CD4-positive, alpha-beta T cell (primary cell): Measurements from ENCODE around the gene FILIP1L. TPM values are rescaled to one million over a fixed set of nuclear protein-coding genes. Genes with fewer than 3 reads are reported as not detected.

Experiments used
- ATAC-seq: fragments of 200-7000 bp; cut with Tn5 transposase; one replicate; pipeline ENCODE4 v1.10.0; 2022; ENCODE audit warnings: mild to moderate bottlenecking; ENCODE audit not compliant: poor library complexity
- CTCF ChIA-PET: fragments of 350-600 bp; sonication (Branson Sonifier 250); formaldehyde crosslinking; loops from one replicate; lab custom pipeline; 2021; ENCODE audit warnings: antibody characterized with exemption, inconsistent platforms; lab: Charles Lee
- POLR2A ChIA-PET: fragments of 350-600 bp; sonication (Branson Sonifier 250); formaldehyde crosslinking; loops from one replicate; lab custom pipeline; 2021; ENCODE audit warnings: antibody characterized with exemption, inconsistent platforms; lab: Charles Lee
- DNase-seq, 14 experiments: peaks; one replicate each; pipeline ENCODE4 v3.0.0-alpha.2; 2013 to 2020; ENCODE audit warnings: mixed read lengths in 2 of 14
- H3K27ac ChIP-seq, 2 donors: one replicate each; pipeline versions ENCODE4 v1.5.1 to v1.7.0; 2013; ENCODE audit warnings: low read length in 2 of 2, low read depth in 1 of 2, mild to moderate bottlenecking in 1 of 2
- H3K27me3 ChIP-seq, 2 experiments: 1 replicate in 1 of 2; 2 replicates in 1 of 2; pipeline versions ENCODE4 v1.6.1 to v1.7.0; 2013; ENCODE audit warnings: low read length in 2 of 2, control low read depth in 1 of 2, mild to moderate bottlenecking in 1 of 2, moderate library complexity in 1 of 2; ENCODE audit not compliant: insufficient read depth in 2 of 2, control insufficient read depth in 1 of 2
- H3K36me3 ChIP-seq: one replicate; pipeline ENCODE4 v1.6.1; 2013; ENCODE audit warnings: low read length, control low read depth; ENCODE audit not compliant: insufficient read depth
- H3K4me1 ChIP-seq: one replicate; pipeline ENCODE4 v1.6.1; 2013; ENCODE audit warnings: low read length, control low read depth; ENCODE audit not compliant: insufficient read depth
- H3K4me3 ChIP-seq: one replicate; pipeline ENCODE4 v1.5.1; 2013; ENCODE audit warnings: mild to moderate bottlenecking, low read length, moderate library complexity
- H3K9me3 ChIP-seq, 2 experiments: 1 replicate in 1 of 2; 2 replicates in 1 of 2; pipeline versions ENCODE4 v1.6.1 to v1.7.0; 2013; ENCODE audit warnings: low read length in 2 of 2, mild to moderate bottlenecking in 2 of 2, control low read depth in 1 of 2, moderate library complexity in 1 of 2; ENCODE audit not compliant: control insufficient read depth in 1 of 2, insufficient read depth in 1 of 2
- H3K27ac Mint-ChIP-seq: one replicate; pipeline ENCODE4 v1.8.0; 2020; ENCODE audit warnings: mixed read lengths
- H3K27me3 Mint-ChIP-seq: one replicate; pipeline ENCODE4 v1.8.0; 2021; ENCODE audit warnings: mixed read lengths
- H3K36me3 Mint-ChIP-seq: one replicate; pipeline ENCODE4 v1.8.0; 2021; ENCODE audit warnings: low read depth, mixed read lengths
- H3K4me1 Mint-ChIP-seq: one replicate; pipeline ENCODE4 v1.8.0; 2021; ENCODE audit warnings: low read depth, mixed read lengths
- H3K4me3 Mint-ChIP-seq: one replicate; pipeline ENCODE4 v1.8.0; 2020; ENCODE audit warnings: mild to moderate bottlenecking, mixed read lengths
- H3K9me3 Mint-ChIP-seq: one replicate; pipeline ENCODE4 v1.8.0; 2020; ENCODE audit warnings: mixed read lengths
- intact Hi-C, 2 experiments: fragments of 100-400 bp; cut with DNase I in 1 of 2; cut with micrococcal nuclease in 1 of 2; formaldehyde crosslinking; loops; one replicate each; pipeline versions ENCODE4 v1.15.1 to v1.9.0; 2023 to 2025; cut with DNase I, micrococcal nuclease
- total RNA-seq, 174 experiments: library from RNA in 2 of 174; stranded (reverse) in 2 of 174; gene quantifications; one replicate each; pipeline ENCODE4 v1.2.3 and lab custom pipeline; 2021 to 2026
- TF ChIP-seq, protein P1 (sequence below): fragments of 200-600 bp; IDR thresholded peaks from one replicate; pipeline ENCODE4 v1.8.0; 2022; ENCODE audit warnings: antibody characterized with exemption, mild to moderate bottlenecking

Gene FILIP1L
- total RNA-seq, 2 experiments from 2014 or later, result 0.08 to 0.28 TPM

GRCh38 chr3:100093831-100094230, 20.5 kb downstream of the FILIP1L start:
- Histone ChIP-seq H3K36me3 (no peaks in the 10 kb centered on the region), H3K4me3 (no peak overlapping the region), H3K9me3 (no peaks in the 10 kb centered on the region), H3K27ac (no peak overlapping the region), H3K27me3 (no peaks in the 10 kb centered on the region), H3K4me1 (no peaks in the 10 kb centered on the region)
- TF ChIP-seq, protein P1, sequence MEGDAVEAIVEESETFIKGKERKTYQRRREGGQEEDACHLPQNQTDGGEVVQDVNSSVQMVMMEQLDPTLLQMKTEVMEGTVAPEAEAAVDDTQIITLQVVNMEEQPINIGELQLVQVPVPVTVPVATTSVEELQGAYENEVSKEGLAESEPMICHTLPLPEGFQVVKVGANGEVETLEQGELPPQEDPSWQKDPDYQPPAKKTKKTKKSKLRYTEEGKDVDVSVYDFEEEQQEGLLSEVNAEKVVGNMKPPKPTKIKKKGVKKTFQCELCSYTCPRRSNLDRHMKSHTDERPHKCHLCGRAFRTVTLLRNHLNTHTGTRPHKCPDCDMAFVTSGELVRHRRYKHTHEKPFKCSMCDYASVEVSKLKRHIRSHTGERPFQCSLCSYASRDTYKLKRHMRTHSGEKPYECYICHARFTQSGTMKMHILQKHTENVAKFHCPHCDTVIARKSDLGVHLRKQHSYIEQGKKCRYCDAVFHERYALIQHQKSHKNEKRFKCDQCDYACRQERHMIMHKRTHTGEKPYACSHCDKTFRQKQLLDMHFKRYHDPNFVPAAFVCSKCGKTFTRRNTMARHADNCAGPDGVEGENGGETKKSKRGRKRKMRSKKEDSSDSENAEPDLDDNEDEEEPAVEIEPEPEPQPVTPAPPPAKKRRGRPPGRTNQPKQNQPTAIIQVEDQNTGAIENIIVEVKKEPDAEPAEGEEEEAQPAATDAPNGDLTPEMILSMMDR, result no peak
- no peaks in the 10 kb centered on the region for H3K4me1 Mint-ChIP-seq
- H3K4me3 Mint-ChIP-seq, result no peak overlapping the region
- CTCF ChIA-PET, result no interaction called here
- H3K36me3 Mint-ChIP-seq, result no peaks in the 10 kb centered on the region
- no peak for ATAC-seq
- POLR2A ChIA-PET, result no interaction called here
- H3K27me3 Mint-ChIP-seq, result no peaks in the 10 kb centered on the region
- no peak for DNase-seq
- no peak overlapping the region for H3K27ac Mint-ChIP-seq
- H3K9me3 Mint-ChIP-seq, result no peaks in the 10 kb centered on the region
- intact Hi-C loops, result no loop called here

DNA sequence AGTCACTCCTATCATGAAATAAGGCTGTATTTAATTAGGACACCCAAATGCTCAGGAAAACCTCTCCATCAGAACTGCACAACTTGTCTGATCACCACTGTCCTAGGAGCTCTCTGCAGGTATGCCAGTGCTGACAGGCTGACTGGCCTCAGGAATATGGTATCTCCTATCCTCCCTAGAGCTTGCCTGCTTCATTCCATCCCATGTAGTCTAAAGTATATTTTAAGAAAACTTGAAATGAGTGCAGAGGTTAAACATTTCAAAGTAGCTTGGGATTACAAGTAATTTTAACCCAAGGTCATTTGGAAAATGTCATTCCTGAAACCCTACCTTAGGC, 23.7 kb downstream of the FILIP1L start:
- ATAC-seq, result no peak

GRCh38 chr3:100089812-100090668, 24.3 kb downstream of the FILIP1L start:
- Histone ChIP-seq H3K27ac (no peak overlapping the region), H3K4me1 (no peaks in the 10 kb centered on the region), H3K27me3 (no peaks in the 10 kb centered on the region), H3K4me3 (no peak overlapping the region), H3K9me3 (no peaks in the 10 kb centered on the region), H3K36me3 (no peaks in the 10 kb centered on the region)
- Mint-ChIP-seq H3K27ac (no peak overlapping the region), H3K4me3 (no peak overlapping the region), H3K36me3 (no peaks in the 10 kb centered on the region), H3K9me3 (no peaks in the 10 kb centered on the region), H3K4me1 (no peaks in the 10 kb centered on the region), H3K27me3 (no peaks in the 10 kb centered on the region)
- TF ChIP-seq, protein P1, result no peak
- DNase-seq (peak in 2 of 14 experiments; percentile 21 to 24), ATAC-seq (no peak)
- ChIA-PET CTCF (interaction anchor here (1.2 kb wide), 1 partner anchor 21 kb away, joined by 4 read pairs; no protein-coding TSS in a partner anchor), POLR2A (interaction anchor here (0.8 to 1.7 kb wide), 2 partner anchors 10 to 139 kb away, joined by 3 to 4 read pairs; no protein-coding TSS in a partner anchor)
- intact Hi-C loops, result no loop called here

More for the DNA sequence above, 23.7 kb downstream of the FILIP1L start:
- POLR2A ChIA-PET, result no interaction called here
- Histone ChIP-seq H3K4me3 (no peak overlapping the region), H3K9me3 (no peaks in the 10 kb centered on the region), H3K4me1 (no peaks in the 10 kb centered on the region), H3K36me3 (no peaks in the 10 kb centered on the region), H3K27ac (no peak overlapping the region), H3K27me3 (no peaks in the 10 kb centered on the region)
- CTCF ChIA-PET, result interaction anchor here (1.2 kb wide), 1 partner anchor 22 kb away, joined by 4 read pairs; no protein-coding TSS in a partner anchor
- no peaks in the 10 kb centered on the region for H3K9me3 Mint-ChIP-seq
- H3K27me3 Mint-ChIP-seq, result no peaks in the 10 kb centered on the region
- no peaks in the 10 kb centered on the region for H3K4me1 Mint-ChIP-seq
- no peak overlapping the region for H3K4me3 Mint-ChIP-seq
- DNase-seq, result no peak
- intact Hi-C loops, result no loop called here
- no peaks in the 10 kb centered on the region for H3K36me3 Mint-ChIP-seq
- TF ChIP-seq, protein P1, result no peak
- H3K27ac Mint-ChIP-seq, result no peak overlapping the region
